ENCODE measurements around the gene FARSA. TPM values are rescaled to one million over a fixed set of nuclear protein-coding genes. Genes with fewer than 3 reads are reported as not detected.
A peak's percentile ranks its signal among the peaks of the same experiment; 100 is the strongest.
"Not testable (repeated sequence)": the region's sequence is repeated elsewhere in the genome, so short reads cannot be mapped to it uniquely, and the experiment has no call there.

FARSA gene
- total RNA-seq, 4 donors from 2014 or later, result 4.6 to 47.8 (median 20.5) TPM

- Histone ChIP-seq H3K4me3 (no peak within 1 kb of the TSS), H3K27me3 (no peaks in the 10 kb centered on the region), H3K9me3 (no peaks in the 10 kb centered on the region), H3K4me1 (no peaks in the 10 kb centered on the region), H3K27ac (no peak within 1 kb of the TSS), H3K36me3 (no peaks in the 10 kb centered on the region)
- intact Hi-C loops (cut with DNase I; ENCODE audit: low total_unique reads), result no loop called here
- DNase-seq, result no peak
- TF ChIP-seq CTCF (IDR thresholded peaks at IDR 0.05) (no peak), POLR2A (IDR thresholded peaks at IDR 0.05) (no peak)
Measured at GRCh38 chr19:12969292-12969988, 35.9 kb upstream of the FARSA start, which contains the start of gene DAND5. Gene DAND5, plus strand, starts transcription at chr19:12969576. Its CDS starts 85 bp downstream, at chr19:12969661.

GRCh38 chr19:12967907-12968306, 34.4 kb upstream of the FARSA start:
- TF ChIP-seq CTCF (IDR thresholded peaks at IDR 0.05), result no peak
- no peak for TF ChIP-seq POLR2A (IDR thresholded peaks at IDR 0.05)
- Histone ChIP-seq H3K27me3 (no peaks in the 10 kb centered on the region), H3K4me3 (no peak overlapping the region), H3K4me1 (no peaks in the 10 kb centered on the region), H3K27ac (no peak overlapping the region), H3K9me3 (no peaks in the 10 kb centered on the region), H3K36me3 (no peaks in the 10 kb centered on the region)
- intact Hi-C loops (cut with DNase I; ENCODE audit: low total_unique reads), result no loop called here
- DNase-seq, result no peak

GRCh38 chr19:12965812-12966135, 32.3 kb upstream of the FARSA start:
- H3K9me3 ChIP-seq, result no peaks in the 10 kb centered on the region
- H3K27me3 ChIP-seq, result no peaks in the 10 kb centered on the region
- peak overlapping the region in 1 of 2 donors; percentile 58 for H3K27ac ChIP-seq
- intact Hi-C loops (cut with DNase I; ENCODE audit: low total_unique reads), result no loop called here
- no peaks in the 10 kb centered on the region for H3K36me3 ChIP-seq
- DNase-seq, result no peak
- H3K4me1 ChIP-seq, result no peaks in the 10 kb centered on the region
- H3K4me3 ChIP-seq, result no peak overlapping the region
- TF ChIP-seq POLR2A (IDR thresholded peaks at IDR 0.05) (no peak), CTCF (IDR thresholded peaks at IDR 0.05) (no peak)

GRCh38 chr19:12965017-12965811, 31.7 kb upstream of the FARSA start:
- peak; percentile 64 to 82 for DNase-seq
- intact Hi-C loops (cut with DNase I; ENCODE audit: low total_unique reads), result no loop called here
- H3K27me3 ChIP-seq, result no peaks in the 10 kb centered on the region
- peak overlapping the region; percentile 30 to 33 for H3K4me3 ChIP-seq
- H3K9me3 ChIP-seq, result no peaks in the 10 kb centered on the region
- no peaks in the 10 kb centered on the region for H3K4me1 ChIP-seq
- TF ChIP-seq CTCF (IDR thresholded peaks at IDR 0.05), result peak; percentile 87 to 97 (median 94)
- TF ChIP-seq POLR2A (IDR thresholded peaks at IDR 0.05), result no peak
- H3K36me3 ChIP-seq, result no peaks in the 10 kb centered on the region
- H3K27ac ChIP-seq, result peak overlapping the region; percentile 57 to 58

GRCh38 chr19:12959481-12959880, 26.0 kb upstream of the FARSA start:
- Histone ChIP-seq H3K36me3 (no peaks in the 10 kb centered on the region), H3K27me3 (no peaks in the 10 kb centered on the region), H3K27ac (no peak overlapping the region), H3K9me3 (no peaks in the 10 kb centered on the region), H3K4me1 (no peaks in the 10 kb centered on the region), H3K4me3 (no peak overlapping the region)
- intact Hi-C loops (cut with DNase I; ENCODE audit: low total_unique reads), result no loop called here
- DNase-seq, result no peak
- TF ChIP-seq CTCF (IDR thresholded peaks at IDR 0.05), result no peak
- no peak for TF ChIP-seq POLR2A (IDR thresholded peaks at IDR 0.05)

GRCh38 chr19:12957389-12957952, 24.0 kb upstream of the FARSA start:
- H3K4me1 ChIP-seq; H3K27me3 ChIP-seq; H3K9me3 ChIP-seq; H3K36me3 ChIP-seq; DNase-seq; intact Hi-C loops (cut with DNase I; ENCODE audit: low total_unique reads): not testable (repeated sequence)
- peak overlapping the region; percentile 59 to 80 for H3K4me3 ChIP-seq
- H3K27ac ChIP-seq, result peak overlapping the region; percentile 84 to 95

Measured in uterus (tissue), 4 donors.